Measurements from ENCODE around the gene CAPN10.

CAPN10 gene

GRCh38 chr2:240636563-240637115 lies 50.1 kb downstream of the CAPN10 start:
- DNase-seq = no peak

GRCh38 chr2:240637116-240637900 lies 50.8 kb downstream of the CAPN10 start:
- DNase-seq = no peak

GRCh38 chr2:240637901-240638345 lies 51.4 kb downstream of the CAPN10 start:
- no peak for DNase-seq

- DNase-seq = no peak
Observed at GRCh38 chr2:240638512-240639160, 52.1 kb downstream of the CAPN10 start.

- DNase-seq = no peak
Observed at GRCh38 chr2:240639566-240639965, 53.0 kb downstream of the CAPN10 start.

GRCh38 chr2:240640939-240641338 lies 54.4 kb downstream of the CAPN10 start:
- DNase-seq = no peak

GRCh38 chr2:240642061-240642805 lies 55.7 kb downstream of the CAPN10 start:
- no peak for DNase-seq

GRCh38 chr2:240642806-240643092 lies 56.2 kb downstream of the CAPN10 start:
- DNase-seq = no peak

- no peak for DNase-seq
Observed at GRCh38 chr2:240643093-240643810, 56.7 kb downstream of the CAPN10 start.

- no peak for DNase-seq
Observed at GRCh38 chr2:240643811-240644150, 57.2 kb downstream of the CAPN10 start.

GRCh38 chr2:240644171-240644651 lies 57.7 kb downstream of the CAPN10 start:
- no peak for DNase-seq

GRCh38 chr2:240644859-240645301 lies 58.3 kb downstream of the CAPN10 start:
- no peak for DNase-seq

GRCh38 chr2:240645346-240645745 lies 58.8 kb downstream of the CAPN10 start:
- DNase-seq = no peak

GRCh38 chr2:240645801-240646175 lies 59.3 kb downstream of the CAPN10 start:
- DNase-seq = no peak

GRCh38 chr2:240646176-240646899 lies 59.8 kb downstream of the CAPN10 start:
- DNase-seq = no peak

GRCh38 chr2:240646900-240647502 lies 60.5 kb downstream of the CAPN10 start:
- no peak for DNase-seq

GRCh38 chr2:240647503-240648154 lies 61.1 kb downstream of the CAPN10 start:
- DNase-seq = no peak

GRCh38 chr2:240648155-240648649 lies 61.7 kb downstream of the CAPN10 start:
- DNase-seq = no peak

All from amygdala (tissue), 56 donors.